ENCODE measurements around the gene CRACR2B.
A peak's percentile ranks its signal among the peaks of the same experiment; 100 is the strongest.

CRACR2B gene

DNA sequence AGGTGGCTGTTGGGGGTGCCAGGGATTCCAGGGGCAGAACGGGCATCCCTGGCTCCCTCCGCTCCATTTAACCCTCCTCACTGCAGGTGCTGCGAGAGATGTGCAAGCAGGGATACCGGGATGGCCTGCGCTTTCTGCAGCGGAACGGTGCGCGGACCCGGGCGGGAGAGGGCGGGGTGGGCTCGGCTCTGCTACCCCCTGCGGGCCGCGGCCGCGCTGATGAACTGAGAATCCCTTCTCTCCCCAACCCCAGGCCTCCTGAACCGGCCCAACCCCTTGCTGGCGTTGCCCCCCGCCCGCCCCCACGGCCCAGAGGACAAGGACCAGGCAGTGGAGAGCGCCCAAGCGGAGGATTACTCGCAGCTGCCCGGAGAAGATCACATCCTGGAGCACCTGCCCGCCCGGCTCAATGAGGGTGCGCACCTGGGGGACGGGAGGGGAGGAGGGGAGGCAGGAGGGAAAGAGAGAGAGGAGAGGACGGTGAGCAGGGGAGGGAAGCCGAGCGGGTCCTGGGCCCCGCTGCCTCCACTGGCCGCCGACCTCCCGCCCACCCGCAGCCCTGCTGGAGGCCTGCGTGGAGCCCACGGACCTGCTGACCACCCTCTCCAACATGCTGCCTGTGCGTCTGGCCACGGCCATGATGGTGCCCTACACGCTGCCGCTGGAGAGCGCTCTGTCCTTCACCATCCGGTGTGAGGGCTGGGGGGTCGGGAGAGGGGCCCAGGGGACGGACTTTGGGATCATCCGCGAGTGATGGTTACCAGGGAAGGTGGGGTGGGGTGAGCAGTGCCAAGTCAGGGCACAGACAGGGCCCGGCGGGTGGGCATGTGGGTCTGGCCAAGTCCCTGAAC lies 4.1 kb upstream of the CRACR2B start:
- DNase-seq = no peak
- in situ Hi-C loops (cut with HindIII; ENCODE audit: low pct_ligation_motif_present, low pct_unique_long_range_greater_than_20kb, low sequenced_read_pairs) = no loop called here

GRCh38 chr11:824292-824880 lies 3.3 kb upstream of the CRACR2B start:
- in situ Hi-C loops (cut with HindIII; ENCODE audit: low pct_ligation_motif_present, low pct_unique_long_range_greater_than_20kb, low sequenced_read_pairs) = no loop called here
- DNase-seq = no peak

DNA sequence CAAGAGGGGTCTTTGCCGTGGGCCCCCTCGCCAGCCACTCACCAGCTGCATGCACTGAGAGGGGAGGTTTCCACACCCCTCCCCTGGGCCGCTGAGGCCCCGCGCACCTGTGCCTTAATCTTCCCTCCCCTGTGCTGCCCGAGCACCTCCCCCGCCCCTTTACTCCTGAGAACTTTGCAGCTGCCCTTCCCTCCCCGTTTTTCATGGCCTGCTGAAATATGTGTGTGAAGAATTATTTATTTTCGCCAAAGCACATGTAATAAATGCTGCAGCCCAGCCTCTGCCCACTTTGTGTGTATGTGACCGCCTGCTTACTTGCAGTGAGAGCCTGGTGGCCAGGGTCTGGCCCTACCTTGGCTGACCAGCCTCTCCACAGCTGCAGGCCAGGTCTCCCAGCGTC lies 2.8 kb upstream of the CRACR2B start:
- in situ Hi-C loops (cut with HindIII; ENCODE audit: low pct_ligation_motif_present, low pct_unique_long_range_greater_than_20kb, low sequenced_read_pairs) = no loop called here
- no peak for DNase-seq

DNA sequence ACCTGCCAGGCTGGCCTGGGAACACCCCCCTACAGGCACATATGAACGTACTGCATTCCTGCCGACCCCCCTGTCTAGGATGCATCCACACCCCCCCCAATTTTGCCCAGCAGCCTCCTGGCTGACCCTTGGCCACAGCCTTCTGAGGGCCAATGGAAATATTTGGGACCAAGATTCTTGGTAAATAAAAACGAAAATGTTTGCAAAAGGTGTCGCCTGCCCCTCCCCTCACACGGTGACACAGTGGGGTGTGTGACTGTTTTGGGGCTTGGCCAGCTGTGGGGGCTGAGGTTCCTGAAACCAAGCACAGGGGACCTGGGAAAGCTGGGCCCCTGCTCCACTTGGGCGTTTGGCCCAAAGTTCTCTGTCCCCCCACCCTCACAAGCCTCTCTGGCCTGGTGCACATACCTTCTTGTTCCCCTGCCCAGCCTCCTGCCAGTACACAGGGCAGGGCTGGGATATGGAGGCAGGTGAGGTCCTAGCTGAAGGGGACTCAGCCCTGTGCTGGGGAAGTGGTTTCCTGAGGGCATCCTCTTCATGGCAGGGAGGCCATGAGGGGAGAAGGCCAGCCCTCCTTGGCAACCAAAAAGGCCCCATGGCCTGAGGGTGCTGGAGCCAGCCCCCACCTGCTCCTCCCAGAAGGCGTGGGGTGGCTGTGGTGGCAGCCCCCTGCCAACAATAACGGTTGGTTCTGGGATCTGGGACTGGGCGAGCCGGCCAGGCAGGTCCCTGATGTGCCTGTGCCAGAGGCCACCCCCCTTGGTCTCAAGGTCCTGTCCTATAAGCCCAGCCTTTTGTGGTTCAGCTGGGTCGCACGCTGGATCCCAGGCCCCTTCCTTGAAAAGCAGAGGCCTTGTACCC lies 2.1 kb upstream of the CRACR2B start:
- in situ Hi-C loops (cut with HindIII; ENCODE audit: low pct_ligation_motif_present, low pct_unique_long_range_greater_than_20kb, low sequenced_read_pairs) = no loop called here
- DNase-seq = no peak

- in situ Hi-C loops (cut with HindIII; ENCODE audit: low pct_ligation_motif_present, low pct_unique_long_range_greater_than_20kb, low sequenced_read_pairs) = no loop called here
- DNase-seq = no peak
Observed at GRCh38 chr11:826227-826621, 1.5 kb upstream of the CRACR2B start.

DNA sequence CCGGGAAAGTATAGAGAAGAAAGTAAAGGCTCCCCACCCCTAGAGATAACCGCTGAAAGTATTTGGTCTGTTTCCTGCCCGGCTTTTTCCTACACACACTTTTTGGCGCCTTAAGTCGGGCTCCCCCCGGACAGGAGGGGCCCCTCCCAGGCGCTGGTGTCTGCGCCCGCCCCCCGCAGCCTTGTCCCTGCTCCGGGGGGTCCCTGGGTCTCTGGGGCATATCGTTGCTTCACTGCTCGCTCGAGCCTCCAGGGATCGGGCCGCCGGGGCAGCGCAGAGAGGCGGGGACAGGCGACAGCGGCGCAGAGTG lies 928 bp upstream of the CRACR2B start:
- in situ Hi-C loops (cut with HindIII; ENCODE audit: low pct_ligation_motif_present, low pct_unique_long_range_greater_than_20kb, low sequenced_read_pairs) = no loop called here

DNA sequence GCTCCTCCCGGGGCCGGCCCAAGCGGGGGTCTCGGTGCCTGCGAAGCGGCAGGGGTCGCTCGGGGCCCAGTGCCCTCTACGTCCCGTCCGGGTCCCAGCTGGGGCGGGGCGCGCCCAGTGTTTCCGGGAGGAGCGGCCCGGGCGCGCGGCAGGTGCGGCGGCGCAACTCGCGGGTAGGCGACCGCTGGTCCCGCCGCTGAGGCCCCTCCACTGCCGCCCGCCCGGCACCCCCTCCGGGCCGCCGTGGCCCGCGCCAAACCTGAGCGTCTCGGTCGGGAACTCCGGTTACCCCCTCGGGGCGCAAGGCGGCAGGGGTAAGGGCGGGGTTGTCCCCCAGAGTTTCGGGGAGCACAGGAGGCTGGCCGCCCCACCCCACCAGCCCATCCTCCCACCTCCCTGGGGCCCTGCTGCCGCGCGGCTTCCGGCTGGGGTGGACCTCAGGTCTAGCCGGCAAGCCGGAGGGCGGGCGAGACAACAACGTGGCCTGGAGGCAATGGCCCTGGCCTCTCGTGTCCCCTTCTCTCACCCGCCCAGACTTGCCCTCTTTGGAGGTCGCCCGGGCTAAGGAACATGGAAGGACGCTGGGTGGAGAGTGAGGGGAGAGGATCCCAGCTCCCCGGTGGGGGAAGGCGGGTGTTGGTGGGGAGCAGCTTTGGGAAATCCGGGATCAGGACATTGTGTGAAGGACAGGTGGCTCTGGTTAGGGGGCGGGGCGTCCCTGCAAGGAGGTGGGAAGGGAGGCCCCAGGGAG lies 398 bp upstream of the CRACR2B start:
- in situ Hi-C loops (cut with HindIII; ENCODE audit: low pct_ligation_motif_present, low pct_unique_long_range_greater_than_20kb, low sequenced_read_pairs) = no loop called here
- DNase-seq = no peak

More for the DNA sequence above, 928 bp upstream of the CRACR2B start:
- DNase-seq = no peak

DNA sequence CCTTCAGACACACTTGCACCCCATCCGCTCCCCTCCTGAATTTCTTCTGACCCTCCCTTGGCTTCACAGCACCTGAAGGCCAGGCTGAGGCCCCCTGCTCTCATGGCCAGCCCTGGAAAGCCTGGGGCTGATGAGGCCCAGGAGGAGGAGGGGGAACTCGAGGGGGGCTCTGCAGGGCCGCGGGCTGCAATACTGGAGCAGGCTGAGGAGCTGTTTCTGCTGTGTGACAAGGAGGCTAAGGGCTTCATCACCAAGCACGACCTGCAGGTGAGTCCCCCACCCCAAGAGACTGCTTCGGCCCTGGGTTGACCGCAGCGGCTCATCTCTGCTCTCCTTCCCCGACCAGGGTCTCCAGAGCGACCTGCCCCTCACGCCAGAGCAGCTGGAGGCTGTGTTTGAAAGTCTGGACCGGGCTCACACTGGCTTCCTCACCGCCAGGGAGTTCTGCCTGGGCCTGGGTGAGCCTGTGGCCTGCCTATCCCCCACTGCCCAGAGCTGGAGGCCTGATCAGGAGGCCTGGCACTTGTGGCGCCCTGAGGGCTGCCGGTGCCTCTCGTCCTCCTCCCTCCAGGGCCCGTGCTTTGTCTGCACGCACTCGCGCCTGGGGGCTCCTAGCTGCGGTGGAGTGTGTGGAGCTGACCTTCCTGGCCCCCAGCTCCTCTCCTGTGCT lies 922 bp downstream of the CRACR2B start:
- no peak for DNase-seq
- in situ Hi-C loops (cut with HindIII; ENCODE audit: low pct_ligation_motif_present, low pct_unique_long_range_greater_than_20kb, low sequenced_read_pairs) = no loop called here

DNA sequence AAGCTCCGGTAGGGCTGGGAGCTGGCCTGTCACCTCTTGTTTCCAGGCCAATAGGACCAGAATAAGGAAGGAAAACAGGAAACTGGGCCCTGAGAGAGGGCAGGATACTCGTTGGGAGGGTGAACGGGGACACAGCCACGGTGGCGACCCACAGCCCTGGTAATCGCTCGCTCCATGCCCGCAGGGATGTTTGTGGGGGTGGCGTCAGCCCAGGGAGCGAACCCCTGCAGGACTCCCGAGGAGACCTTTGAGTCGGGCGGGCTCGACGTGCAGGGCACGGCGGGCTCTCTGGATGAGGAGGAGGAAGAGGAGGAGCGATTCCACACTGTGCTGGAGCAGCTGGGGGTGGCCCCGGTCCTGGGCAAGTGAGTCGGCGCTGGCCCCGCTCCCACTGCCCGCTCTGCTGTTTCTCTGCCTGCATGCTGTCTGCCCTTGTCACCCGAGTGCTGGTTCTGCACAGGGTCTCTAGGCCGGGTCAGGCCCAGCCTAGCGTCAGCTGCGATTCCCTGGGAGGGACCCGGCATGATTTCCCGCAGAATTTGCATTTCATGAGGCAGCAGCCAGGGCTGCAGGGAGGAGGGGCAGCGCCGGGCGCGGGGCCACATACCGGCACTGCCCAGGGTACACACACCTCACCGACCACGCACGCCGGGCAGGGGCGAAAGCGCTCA lies 1.6 kb downstream of the CRACR2B start:
- no peak for DNase-seq
- in situ Hi-C loops (cut with HindIII; ENCODE audit: low pct_ligation_motif_present, low pct_unique_long_range_greater_than_20kb, low sequenced_read_pairs) = no loop called here

- DNase-seq = no peak
- in situ Hi-C loops (cut with HindIII; ENCODE audit: low pct_ligation_motif_present, low pct_unique_long_range_greater_than_20kb, low sequenced_read_pairs) = no loop called here
Observed at GRCh38 chr11:829847-830294, 2.2 kb downstream of the CRACR2B start.

GRCh38 chr11:830295-831117 lies 2.8 kb downstream of the CRACR2B start:
- in situ Hi-C loops (cut with HindIII; ENCODE audit: low pct_ligation_motif_present, low pct_unique_long_range_greater_than_20kb, low sequenced_read_pairs) = no loop called here
- DNase-seq = peak; percentile 84

- peak; percentile 64 for DNase-seq
- in situ Hi-C loops (cut with HindIII; ENCODE audit: low pct_ligation_motif_present, low pct_unique_long_range_greater_than_20kb, low sequenced_read_pairs) = no loop called here
Observed at GRCh38 chr11:831118-831864, 3.6 kb downstream of the CRACR2B start.

DNA sequence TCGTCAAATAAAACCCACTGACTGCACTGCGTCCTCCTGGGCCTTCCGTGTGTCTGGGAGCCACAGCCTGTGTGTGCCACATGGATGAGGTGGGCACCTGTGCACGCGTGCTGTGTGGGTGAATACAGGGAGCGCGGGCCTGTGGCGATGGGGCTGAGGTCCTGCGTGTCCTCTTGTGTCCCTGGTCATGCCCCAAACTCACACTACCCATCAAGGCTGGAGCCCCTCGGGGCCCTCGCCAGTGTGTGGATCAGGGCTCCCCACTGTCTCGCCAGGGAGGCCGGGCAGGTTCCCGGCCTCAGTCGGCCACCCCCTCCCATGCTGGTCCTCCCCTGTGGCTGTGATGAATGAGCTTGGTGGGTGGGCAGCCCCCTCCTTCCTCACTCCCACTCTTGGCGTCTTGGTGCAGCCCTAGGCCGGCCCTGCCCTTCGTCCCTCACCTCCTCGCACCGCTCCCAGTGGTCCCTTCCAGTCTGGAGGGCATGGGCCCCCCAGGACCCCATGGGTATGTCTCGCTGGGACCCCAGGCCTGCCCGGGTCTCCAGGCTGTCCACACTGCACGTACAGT lies 4.3 kb downstream of the CRACR2B start:
- DNase-seq = no peak
- in situ Hi-C loops (cut with HindIII; ENCODE audit: low pct_ligation_motif_present, low pct_unique_long_range_greater_than_20kb, low sequenced_read_pairs) = no loop called here

DNA sequence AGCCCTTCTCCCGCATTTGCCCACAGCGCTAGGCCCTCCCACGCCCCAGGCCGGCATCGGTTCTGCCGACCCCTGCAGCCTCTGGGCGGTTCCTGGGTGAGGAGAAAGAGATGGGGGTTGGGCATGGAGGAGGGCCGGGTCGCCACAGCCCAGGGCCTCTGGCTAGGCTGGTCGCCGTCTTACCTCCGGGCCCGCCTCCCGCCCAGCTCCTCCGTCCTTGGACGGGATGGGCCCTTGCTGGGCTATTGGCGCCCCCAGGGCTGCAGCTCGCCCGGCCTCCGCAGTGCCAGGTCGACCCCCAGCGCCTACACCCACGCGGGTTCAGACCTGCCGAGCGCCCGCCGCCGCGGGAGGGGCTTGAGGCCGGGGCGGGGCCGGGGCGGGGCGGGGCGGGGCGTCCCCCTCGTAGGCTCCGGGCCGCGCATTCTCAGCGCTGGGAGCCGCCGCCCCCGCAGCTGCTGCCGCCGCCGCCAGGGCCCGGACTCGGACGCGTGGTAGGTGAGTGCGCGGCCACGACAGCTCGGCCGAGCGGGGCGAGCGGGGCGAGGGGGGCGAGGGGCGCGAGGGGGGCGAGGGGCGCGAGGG lies 4.9 kb downstream of the CRACR2B start, which contains the start of gene CD151:
Gene CD151, plus strand, starts transcription at position 424 of the 585 bp plus-strand sequence. CDS start 3,118 bp downstream, outside the sequence.
- DNase-seq = peak; percentile 65
- in situ Hi-C loops (cut with HindIII; ENCODE audit: low pct_ligation_motif_present, low pct_unique_long_range_greater_than_20kb, low sequenced_read_pairs) = no loop called here

DNA sequence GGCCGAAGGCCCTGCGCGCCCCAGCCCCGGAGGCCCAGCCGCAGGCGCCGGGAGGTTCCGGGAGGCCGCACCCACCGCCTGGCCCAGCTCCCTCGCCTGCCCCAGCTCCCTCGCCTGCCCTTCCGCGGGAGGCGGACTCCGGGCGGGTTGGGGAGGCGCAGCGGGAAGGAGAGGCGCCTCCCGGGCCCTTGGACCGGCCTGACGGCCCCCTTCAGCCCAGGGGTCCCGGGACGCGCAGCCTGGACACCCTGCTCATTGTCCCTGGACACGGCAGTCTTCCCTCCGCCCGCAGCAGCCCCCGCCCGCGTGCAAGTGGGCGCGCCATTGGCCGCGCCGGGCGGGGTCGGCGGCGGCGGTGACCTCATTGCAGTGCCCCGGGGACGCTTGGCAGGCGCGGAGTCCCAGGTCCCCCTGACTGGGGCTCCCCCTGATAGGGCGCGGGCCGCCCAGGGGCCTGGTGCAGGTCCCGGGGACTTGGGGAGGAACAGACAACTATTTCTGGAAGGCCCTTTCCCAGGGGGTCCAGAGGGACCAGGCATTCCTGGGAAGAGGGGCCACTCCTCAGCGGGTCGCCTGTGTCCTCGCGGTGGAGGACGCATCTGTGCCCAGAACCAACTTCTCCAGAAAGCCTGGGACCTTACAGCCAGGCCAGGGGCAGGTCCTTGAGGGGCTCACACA lies 5.5 kb downstream of the CRACR2B start:
- in situ Hi-C loops (cut with HindIII; ENCODE audit: low pct_ligation_motif_present, low pct_unique_long_range_greater_than_20kb, low sequenced_read_pairs) = no loop called here
- DNase-seq = no peak

All from ACHN (cell line).